LoVo (cell line): ENCODE measurements around the gene WIZ.
"Not testable (repeated sequence)": the region's sequence is repeated elsewhere in the genome, so short reads cannot be mapped to it uniquely, and the experiment has no call there.

Source experiments
- DNase-seq: peaks from one replicate; pipeline ENCODE4 v3.0.0-alpha.2; 2016; ENCODE audit warnings: low spot score

Gene WIZ

GRCh38 chr19:15402411-15403150, 47.2 kb downstream of the WIZ start:
- no peak for DNase-seq

- no peak for DNase-seq
Observed at GRCh38 chr19:15401397-15401710, 48.4 kb downstream of the WIZ start.

- no peak for DNase-seq
Observed at GRCh38 chr19:15400521-15401396, 49.0 kb downstream of the WIZ start.

- DNase-seq: no peak
Observed at GRCh38 chr19:15399635-15400034, 50.1 kb downstream of the WIZ start.

GRCh38 chr19:15399234-15399515, 50.6 kb downstream of the WIZ start:
- DNase-seq: no peak

GRCh38 chr19:15398501-15399233, 51.1 kb downstream of the WIZ start:
- no peak for DNase-seq

- no peak for DNase-seq
Observed at GRCh38 chr19:15397782-15398181, 52.0 kb downstream of the WIZ start.

GRCh38 chr19:15397236-15397635, 52.5 kb downstream of the WIZ start:
- no peak for DNase-seq

GRCh38 chr19:15396436-15396835, 53.3 kb downstream of the WIZ start:
- no peak for DNase-seq

GRCh38 chr19:15395251-15395650, 54.5 kb downstream of the WIZ start:
- DNase-seq: not testable (repeated sequence)

- no peak for DNase-seq
Observed at GRCh38 chr19:15394426-15394825, 55.3 kb downstream of the WIZ start.

GRCh38 chr19:15393963-15394362, 55.8 kb downstream of the WIZ start:
- DNase-seq: no peak

- DNase-seq: no peak
Observed at GRCh38 chr19:15390814-15391213, 58.9 kb downstream of the WIZ start.

- no peak for DNase-seq
Observed at GRCh38 chr19:15381864-15382263, 67.9 kb downstream of the WIZ start.

- DNase-seq: no peak
Observed at GRCh38 chr19:15381429-15381828, 68.3 kb downstream of the WIZ start.

- peak; percentile 69 for DNase-seq
Observed at GRCh38 chr19:15379999-15380647, 69.6 kb downstream of the WIZ start.

- DNase-seq: peak; percentile 98
Observed at GRCh38 chr19:15379083-15379998, 70.4 kb downstream of the WIZ start, which contains the start of gene AKAP8. TSS of gene AKAP8 (minus strand) at chr19:15379787. CDS start at chr19:15379731, 56 bp downstream.

GRCh38 chr19:15378534-15379082, 71.1 kb downstream of the WIZ start:
- DNase-seq: peak; percentile 32

- no peak for DNase-seq
Observed at GRCh38 chr19:15374796-15375440, 74.8 kb downstream of the WIZ start.

GRCh38 chr19:15374105-15374651, 75.6 kb downstream of the WIZ start:
- DNase-seq: no peak
